Thoracic aorta (tissue), 2 donors: Measurements from ENCODE around the gene DYTN. TPM values are rescaled to one million over a fixed set of nuclear protein-coding genes. Genes with fewer than 3 reads are reported as not detected.

Source experiments
- ATAC-seq: fragments of 150-250 bp; one replicate; pipeline ENCODE4 v1.8.0; 2017; ENCODE audit warnings: low read depth; ENCODE audit not compliant: insufficient number of reproducible peaks, low FRiP score
- DNase-seq: peaks from one replicate; pipeline ENCODE4 v3.0.0-alpha.2; 2020; ENCODE audit warnings: low spot score
- H3K27ac ChIP-seq, 2 donors: fragments of 200-600 bp; sonication (generic); 1 replicate in 1 of 2; 2 replicates in 1 of 2; pipeline ENCODE4 v1.5.1; 2016; ENCODE audit warnings: mild to moderate bottlenecking in 2 of 2, moderate library complexity in 2 of 2
- H3K27me3 ChIP-seq: fragments of 200-600 bp; sonication (generic); replicated peaks from 2 replicates; pipeline ENCODE4 v1.6.0; 2016; ENCODE audit warnings: mild to moderate bottlenecking; ENCODE audit not compliant: insufficient read depth
- H3K36me3 ChIP-seq: fragments of 200-600 bp; sonication (generic); one replicate; pipeline ENCODE4 v1.5.1; 2016
- H3K4me1 ChIP-seq, 2 donors: fragments of 200-600 bp; sonication (generic); 1 replicate in 1 of 2; 2 replicates in 1 of 2; pipeline versions ENCODE4 v1.5.1 to v1.6.0; 2016; ENCODE audit warnings: low read depth in 2 of 2, mild to moderate bottlenecking in 1 of 2; ENCODE audit not compliant: control insufficient read depth in 1 of 2
- H3K4me3 ChIP-seq: fragments of 200-600 bp; sonication (generic); 2 replicates; pipeline ENCODE4 v1.5.1; 2016; ENCODE audit warnings: mild to moderate bottlenecking
- H3K9me3 ChIP-seq: fragments of 200-600 bp; sonication (generic); 2 replicates; pipeline ENCODE4 v1.5.1; 2016
- CTCF ChIP-seq: fragments of 200-600 bp; sonication (generic); IDR thresholded peaks from one replicate; pipeline ENCODE4 v1.5.1; 2019; ENCODE audit warnings: antibody characterized with exemption
- total RNA-seq, 2 donors: library from RNA; depleted of rRNA; stranded (reverse); fragments of >200 nt; gene quantifications; one replicate each; pipeline versions ENCODE4 v1.1.0 to v1.2.3, GENCODE V29; 2016

DYTN gene
- total RNA-seq, 2 donors from 2014 or later = not detected

GRCh38 chr2:206756816-206757215 lies 38.6 kb upstream of the DYTN start:
- H3K27me3 ChIP-seq = no peaks in the 10 kb centered on the region
- H3K9me3 ChIP-seq = no peaks in the 10 kb centered on the region
- ATAC-seq (no peak), DNase-seq (no peak)
- no peak for TF ChIP-seq CTCF
- no peaks in the 10 kb centered on the region for H3K36me3 ChIP-seq
- no peak overlapping the region for H3K27ac ChIP-seq
- no peaks in the 10 kb centered on the region for H3K4me1 ChIP-seq
- H3K4me3 ChIP-seq = no peak overlapping the region

- no peaks in the 10 kb centered on the region for H3K4me1 ChIP-seq
- no peaks in the 10 kb centered on the region for H3K27me3 ChIP-seq
- H3K9me3 ChIP-seq = no peaks in the 10 kb centered on the region
- ATAC-seq (no peak), DNase-seq (no peak)
- H3K36me3 ChIP-seq = no peaks in the 10 kb centered on the region
- no peak overlapping the region for H3K4me3 ChIP-seq
- no peak for TF ChIP-seq CTCF
- H3K27ac ChIP-seq = no peak overlapping the region
These were observed 22.6 kb upstream of the DYTN start for GRCh38 chr2:206740800-206741199.

GRCh38 chr2:206739271-206739670 lies 21.1 kb upstream of the DYTN start:
- DNase-seq = no peak
- Histone ChIP-seq H3K4me1 (no peaks in the 10 kb centered on the region), H3K4me3 (no peak overlapping the region), H3K36me3 (no peaks in the 10 kb centered on the region), H3K27ac (no peak overlapping the region), H3K9me3 (no peaks in the 10 kb centered on the region), H3K27me3 (no peaks in the 10 kb centered on the region)
- no peak for TF ChIP-seq CTCF
- ATAC-seq = no peak

- no peak overlapping the region for H3K4me3 ChIP-seq
- TF ChIP-seq CTCF = no peak
- H3K27me3 ChIP-seq = no peaks in the 10 kb centered on the region
- DNase-seq (no peak), ATAC-seq (no peak)
- no peaks in the 10 kb centered on the region for H3K36me3 ChIP-seq
- no peaks in the 10 kb centered on the region for H3K9me3 ChIP-seq
- H3K4me1 ChIP-seq = no peaks in the 10 kb centered on the region
- no peak overlapping the region for H3K27ac ChIP-seq
These were observed 18.7 kb upstream of the DYTN start for GRCh38 chr2:206736935-206737334.

GRCh38 chr2:206733341-206733740 lies 15.1 kb upstream of the DYTN start:
- Histone ChIP-seq H3K36me3 (no peaks in the 10 kb centered on the region), H3K4me3 (no peak overlapping the region), H3K27me3 (no peaks in the 10 kb centered on the region), H3K27ac (no peak overlapping the region), H3K4me1 (no peaks in the 10 kb centered on the region), H3K9me3 (no peaks in the 10 kb centered on the region)
- DNase-seq (no peak), ATAC-seq (no peak)
- TF ChIP-seq CTCF = no peak
